Measurements from ENCODE around the gene RNF169. TPM values are rescaled to one million over a fixed set of nuclear protein-coding genes. Genes with fewer than 3 reads are reported as not detected.
"Not testable (repeated sequence)": the region's sequence is repeated elsewhere in the genome, so short reads cannot be mapped to it uniquely, and the experiment has no call there.

The RNF169 gene
- total RNA-seq, 1 donor from 2014 or later, result 11.7 TPM

DNA sequence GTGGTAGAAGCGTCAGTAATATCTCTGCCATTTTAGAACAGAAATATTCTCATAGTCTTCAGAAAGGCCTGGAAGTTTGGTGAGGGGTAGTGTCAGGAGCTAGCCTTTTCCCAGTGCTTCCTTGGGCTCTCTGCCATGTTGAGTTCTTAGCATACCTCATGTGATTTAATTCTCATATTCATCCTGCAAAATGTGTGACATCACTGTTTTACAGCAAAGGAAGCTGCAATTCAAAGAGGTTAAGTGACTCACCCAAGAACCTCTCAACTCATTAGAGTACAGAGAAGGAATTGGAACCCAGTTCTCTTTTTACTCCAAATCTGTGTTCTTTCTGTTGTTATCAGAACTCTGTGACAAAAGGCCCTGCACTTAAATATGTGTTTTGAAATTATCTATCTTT lies 72.1 kb downstream of the RNF169 start:
- DNase-seq (ENCODE audit: low read depth in 2 of 2), result peak; percentile 59 to 95

DNA sequence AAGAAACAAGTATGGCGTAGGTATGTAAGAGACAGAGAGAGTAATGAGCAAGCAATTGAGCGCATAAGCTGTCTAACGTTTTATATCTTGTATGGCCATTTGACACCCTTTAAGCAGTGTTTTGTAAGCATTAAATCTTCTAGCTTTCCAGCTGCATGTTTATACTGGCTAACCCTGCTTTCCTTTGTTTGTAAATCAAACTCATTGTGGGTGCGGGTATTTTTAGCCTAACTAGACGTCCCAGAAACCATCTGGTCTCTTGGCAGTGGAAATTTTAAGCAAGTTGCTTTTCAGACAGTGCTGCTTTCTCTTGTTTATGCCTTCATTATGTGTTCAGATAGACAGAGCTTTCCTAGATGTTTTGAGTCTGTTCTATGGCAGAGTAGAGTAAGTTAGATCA lies 73.5 kb downstream of the RNF169 start:
- peak; percentile 87 to 90 for DNase-seq (ENCODE audit: low read depth in 2 of 2)

DNA sequence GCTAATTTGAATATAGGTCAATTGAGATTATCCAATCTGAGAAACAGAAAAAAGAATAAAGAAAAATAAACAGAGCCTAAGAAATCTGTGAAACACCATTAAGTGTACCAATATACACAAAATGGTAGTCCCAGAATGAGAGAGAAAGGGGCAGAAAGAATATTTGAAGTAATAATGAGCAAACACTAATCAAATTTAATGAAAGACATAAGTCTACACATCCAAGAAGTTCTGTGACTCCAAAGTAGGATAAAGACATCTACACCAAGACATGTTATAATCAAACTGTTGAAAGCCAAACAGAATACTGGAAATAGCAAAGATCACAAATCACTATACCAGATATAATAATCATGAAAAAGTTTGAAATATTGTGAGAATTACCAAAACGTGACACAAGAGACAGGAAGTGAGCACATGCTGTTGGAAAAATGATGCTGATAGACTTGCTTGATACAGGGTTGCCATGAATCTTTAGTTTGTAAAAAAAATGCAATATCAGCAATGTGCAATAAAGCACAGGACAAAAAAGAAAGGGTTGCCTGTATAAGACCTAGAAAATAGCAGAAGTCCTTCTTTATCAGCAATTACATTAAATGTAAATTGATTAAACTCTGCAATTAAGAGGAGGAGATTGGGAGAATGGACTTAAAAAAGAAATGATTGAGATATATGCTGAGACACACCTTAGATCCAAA lies 75.8 kb downstream of the RNF169 start:
- no peak for DNase-seq (ENCODE audit: low read depth in 2 of 2)

DNA sequence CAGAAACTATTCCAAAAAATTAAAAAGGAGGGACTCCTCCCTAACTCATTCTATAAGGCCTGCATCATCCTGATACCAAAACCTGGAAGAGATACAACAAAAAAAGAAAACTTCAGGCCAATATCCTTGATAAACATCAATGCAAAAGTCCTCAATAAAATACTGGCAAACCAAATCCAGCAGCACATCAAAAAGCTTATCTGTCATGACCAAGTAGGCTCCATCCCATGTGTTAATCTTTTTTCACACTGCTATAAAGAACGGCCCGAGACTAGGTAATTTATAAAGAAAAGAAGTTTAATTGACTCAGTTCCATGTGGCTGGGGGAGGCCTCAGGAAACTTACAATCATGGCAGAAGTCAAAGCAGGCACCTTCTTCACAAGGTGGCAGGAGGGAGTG lies 76.9 kb downstream of the RNF169 start:
- not testable (repeated sequence) for DNase-seq (ENCODE audit: low read depth in 2 of 2)

DNA sequence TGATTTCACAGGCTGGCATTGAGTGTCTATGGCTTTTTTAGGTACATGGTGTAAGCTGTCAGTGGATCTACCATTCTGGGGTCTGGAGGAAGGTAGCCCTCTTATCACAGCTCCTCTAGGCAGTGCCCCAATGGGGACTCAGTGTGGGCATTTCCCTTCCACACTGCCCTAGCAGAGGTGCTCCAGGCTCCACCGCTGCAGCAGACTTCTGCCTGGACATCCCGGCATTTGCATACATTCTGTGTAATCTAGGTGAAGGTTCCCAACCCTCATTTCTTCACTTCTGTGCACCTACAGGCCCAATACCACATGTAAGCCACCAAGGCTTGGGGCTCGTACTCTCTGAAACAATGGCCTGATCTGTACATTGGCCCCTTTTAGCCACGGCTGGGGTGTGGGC lies 78.3 kb downstream of the RNF169 start:
- DNase-seq (ENCODE audit: low read depth in 2 of 2), result no peak

DNA sequence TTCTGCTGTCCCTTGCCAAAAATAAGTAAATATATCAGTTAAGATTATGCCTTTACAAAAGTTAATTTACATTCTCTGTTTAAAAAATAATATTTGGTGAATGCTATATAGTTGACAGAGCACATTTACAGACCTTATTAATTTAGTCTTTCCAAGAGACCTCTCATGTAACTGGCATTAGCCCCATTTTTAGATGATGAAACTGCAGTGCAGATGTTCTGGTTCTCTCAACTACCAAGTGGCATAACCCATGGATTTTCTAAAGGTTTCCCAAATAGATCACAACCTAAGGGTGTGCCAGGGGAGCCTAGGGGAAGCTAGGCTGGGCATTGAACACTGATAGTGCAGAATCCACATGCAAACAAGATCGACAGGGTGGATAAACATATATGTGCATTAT lies 88.5 kb downstream of the RNF169 start:
- no peak for DNase-seq (ENCODE audit: low read depth in 2 of 2)

DNA sequence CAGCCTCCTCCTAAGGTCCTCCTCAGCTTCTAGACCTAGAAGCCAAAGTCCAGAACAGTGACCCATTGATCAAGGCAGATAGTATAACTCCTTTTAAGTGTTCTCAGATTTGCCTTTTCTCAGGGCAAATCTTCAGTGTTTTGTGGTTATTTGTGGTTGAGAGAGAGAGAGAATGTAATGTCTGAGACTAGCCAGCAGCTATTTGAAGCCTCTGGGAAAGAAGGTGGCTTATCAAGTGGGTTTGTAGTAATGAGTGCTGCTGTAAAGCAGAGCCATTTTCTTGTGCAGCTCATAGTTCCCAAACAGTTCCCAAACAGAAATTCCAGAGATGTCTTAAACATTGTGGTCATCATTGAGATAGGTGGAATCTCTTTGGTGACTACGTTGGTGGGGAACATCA lies 89.5 kb downstream of the RNF169 start:
- DNase-seq (ENCODE audit: low read depth in 2 of 2), result no peak

DNA sequence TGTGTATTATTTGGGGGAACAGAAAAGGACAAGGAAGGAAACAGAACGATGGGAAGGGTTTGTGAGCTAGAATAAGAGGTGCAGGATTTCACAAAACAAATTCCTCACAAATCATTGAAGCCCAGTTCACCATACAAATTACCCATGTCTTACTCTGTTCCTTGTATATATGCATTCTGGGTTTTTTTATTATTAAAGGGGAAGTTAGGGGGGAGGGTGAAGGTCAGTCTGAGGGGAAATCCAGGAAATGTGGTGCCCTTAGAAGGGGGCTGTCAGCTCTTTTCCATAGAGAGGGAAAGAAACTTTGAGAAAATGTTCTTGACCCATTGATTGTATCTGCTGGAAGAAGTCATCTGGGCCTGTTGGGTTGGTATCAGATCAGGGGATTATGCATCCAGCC lies 90.8 kb downstream of the RNF169 start:
- no peak for DNase-seq (ENCODE audit: low read depth in 2 of 2)

DNA sequence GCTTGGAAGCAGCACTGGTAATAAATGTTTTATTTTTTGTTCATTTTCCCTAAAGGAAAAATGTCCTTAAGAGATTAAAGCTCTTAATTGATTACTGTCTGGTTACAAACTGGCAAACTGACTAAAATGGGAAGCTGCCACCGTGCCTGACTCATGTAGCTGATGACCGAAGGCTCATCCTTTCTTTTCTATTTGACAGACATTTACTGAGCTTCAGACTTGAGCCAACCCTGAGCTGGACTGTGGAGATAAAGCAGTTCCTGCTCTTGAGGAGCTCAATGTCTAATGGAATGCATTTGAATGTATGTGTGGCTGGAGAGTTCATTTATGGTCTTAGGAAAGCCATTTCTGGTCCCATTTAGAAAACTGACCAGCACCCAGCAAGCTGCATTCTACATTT lies 91.3 kb downstream of the RNF169 start:
- DNase-seq (ENCODE audit: low read depth in 2 of 2), result peak in 1 of 2 donors; percentile 20

DNA sequence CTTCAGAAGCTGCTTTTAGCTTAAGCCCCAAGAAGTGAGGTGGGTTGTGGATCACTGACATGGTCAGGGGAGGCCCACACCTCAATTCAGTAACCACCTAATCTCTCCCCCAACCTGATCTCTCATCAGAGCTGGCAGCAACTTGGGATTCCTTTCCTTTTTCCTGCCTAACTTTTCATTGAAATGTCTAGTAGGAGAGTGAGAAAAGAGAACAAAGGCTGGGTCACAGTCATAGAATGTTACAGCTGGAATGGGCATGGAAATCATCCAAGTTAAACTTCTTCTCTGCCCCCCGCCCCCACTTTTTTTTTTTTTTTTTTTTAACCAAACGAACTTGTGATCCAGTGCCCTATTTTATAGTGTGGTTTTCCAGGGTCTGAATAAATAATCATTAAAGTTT lies 91.8 kb downstream of the RNF169 start:
- DNase-seq (ENCODE audit: low read depth in 2 of 2), result peak in 1 of 2 donors; percentile 22

DNA sequence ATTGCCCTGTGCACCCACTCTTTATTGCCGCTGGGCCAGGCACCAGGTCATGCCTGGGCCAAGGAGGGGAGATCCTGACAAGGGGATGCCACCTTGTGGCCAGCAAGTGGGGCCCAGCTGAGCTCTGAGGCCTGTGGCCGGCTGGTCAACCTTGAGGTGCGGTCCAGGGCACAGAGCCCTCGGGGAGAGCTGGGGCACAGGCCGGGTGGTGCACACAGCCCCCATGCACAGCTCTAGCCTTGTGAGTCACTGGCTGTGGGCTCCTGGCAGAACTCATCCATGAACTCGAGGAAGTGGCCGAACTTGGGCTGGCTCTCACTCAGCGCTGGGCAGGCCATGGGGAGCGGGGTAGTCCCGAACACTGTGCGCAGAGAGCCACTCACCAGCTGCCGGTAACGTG lies 94.3 kb downstream of the RNF169 start:
- no peak for DNase-seq (ENCODE audit: low read depth in 2 of 2)

DNA sequence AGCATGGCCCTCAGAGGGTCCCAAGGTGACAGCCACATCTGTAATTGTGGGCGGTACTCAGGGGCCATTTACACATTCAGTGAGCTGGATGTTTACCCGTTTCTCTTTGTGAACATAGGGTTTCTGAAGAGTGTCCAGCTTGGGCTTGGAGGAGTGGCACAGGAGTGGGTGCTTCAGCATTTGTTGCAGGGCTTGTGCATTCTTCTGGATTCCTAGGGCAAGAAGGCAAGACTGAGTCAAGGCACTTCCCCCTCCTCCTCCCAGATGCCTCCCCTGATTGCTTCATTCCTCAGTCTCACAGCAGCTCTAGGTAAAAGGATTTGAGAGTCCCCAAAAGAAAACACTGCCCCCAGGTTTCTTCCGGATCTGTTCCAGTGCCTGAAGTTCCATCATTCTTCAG lies 95.4 kb downstream of the RNF169 start:
- no peak for DNase-seq (ENCODE audit: low read depth in 2 of 2)

DNA sequence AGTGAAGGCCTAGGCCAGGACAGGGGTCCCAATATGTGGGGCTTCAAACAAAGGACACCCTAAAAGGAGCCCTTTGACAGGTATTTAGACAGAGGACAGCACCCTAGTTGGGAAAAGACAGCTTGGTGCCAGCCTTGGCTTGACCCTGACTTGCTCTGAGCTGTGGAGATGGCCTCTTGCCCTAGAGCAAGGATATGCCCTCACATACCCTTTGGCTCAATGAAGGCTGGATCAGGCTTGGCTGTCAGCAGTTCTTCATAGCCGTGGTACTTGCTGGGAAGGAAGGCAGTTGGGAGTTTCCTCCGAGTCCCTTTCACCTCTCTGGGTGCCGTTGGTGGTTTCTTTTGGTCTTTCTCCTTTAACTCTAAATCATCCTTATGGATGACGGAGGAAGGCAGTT lies 96.2 kb downstream of the RNF169 start:
- no peak for DNase-seq (ENCODE audit: low read depth in 2 of 2)

DNA sequence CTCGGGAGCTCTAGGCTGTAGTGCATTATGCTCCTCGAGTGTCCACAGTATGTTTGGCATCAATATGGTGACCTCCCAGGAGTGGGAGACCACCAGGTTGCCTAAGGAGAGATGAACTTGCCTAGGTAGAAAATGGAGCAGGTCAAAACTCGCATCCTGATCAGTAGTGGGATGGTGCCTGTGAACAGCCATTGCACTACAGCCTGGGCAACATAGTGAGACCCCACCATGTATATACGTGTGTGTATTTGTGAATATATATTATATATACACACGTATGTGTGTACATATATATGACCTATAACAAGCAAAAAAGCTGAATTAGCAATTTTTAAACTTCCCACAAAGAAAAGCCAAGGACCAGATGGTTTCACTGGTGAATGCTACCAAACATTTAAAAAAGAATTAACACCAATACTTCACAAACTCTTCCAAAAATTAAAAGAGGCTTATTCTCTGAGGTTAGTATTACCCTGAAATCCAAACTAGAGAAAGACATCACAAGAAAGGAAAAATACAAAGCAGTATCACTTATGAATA lies 97.4 kb downstream of the RNF169 start:
- DNase-seq (ENCODE audit: low read depth in 2 of 2), result no peak

DNA sequence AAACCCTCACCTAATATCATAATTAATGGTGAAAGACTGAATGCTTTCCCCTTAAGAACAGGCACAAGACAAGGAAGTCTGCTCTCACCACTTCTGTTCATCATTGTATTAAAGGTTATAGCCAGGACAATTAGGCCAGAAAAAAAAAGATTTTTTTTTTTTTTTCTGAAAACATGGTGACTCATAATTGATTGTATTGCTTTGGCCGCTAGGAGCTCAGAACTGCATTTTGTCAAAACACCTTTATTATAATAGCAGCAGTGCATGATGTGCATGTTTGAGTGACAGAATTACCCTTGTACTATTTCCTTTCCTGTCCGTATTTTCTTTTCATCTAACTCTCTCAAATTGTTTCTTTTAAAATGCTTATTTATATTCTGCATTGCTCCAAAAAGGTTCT lies 98.1 kb downstream of the RNF169 start:
- DNase-seq (ENCODE audit: low read depth in 2 of 2), result peak; percentile 51 to 53

DNA sequence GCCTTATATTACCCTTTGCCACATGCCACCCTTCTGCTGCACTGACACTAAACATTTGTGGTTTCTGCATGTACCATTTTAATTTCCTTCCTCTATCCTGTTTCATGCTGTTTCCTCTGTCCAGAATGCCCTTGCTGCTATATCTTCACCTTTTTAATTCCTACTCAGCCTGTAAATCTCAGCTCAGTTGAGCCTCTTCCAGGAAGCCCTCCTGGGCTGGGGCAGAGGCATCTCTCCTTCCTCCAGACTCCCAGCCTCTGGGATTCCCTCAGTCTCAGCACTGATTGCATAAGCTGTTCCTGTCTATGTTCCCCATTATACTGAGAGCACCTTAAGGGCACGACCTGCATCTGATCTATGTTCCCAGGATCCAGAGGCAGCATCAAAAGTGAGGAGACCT lies 98.7 kb downstream of the RNF169 start:
- DNase-seq (ENCODE audit: low read depth in 2 of 2), result no peak

DNA sequence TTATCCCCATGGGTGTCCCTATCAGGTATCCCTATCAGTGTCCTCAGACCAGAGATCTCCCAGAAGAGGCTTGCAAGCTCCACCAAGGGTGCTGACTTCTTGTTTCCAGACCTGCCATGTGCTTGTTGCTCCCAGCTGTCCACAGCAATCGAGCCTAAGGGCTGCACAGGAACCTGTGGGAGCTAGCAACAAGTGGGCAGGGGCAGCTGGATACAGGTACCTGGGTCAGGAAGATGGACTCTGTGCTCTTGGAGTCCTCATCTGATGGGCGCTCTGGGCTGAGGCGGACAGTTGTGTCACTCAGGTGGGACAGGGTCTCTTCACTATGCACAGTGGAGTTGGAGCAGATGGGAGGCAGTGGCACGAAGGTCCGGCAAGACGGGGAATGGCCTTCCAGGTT lies 99.2 kb downstream of the RNF169 start:
- no peak for DNase-seq (ENCODE audit: low read depth in 2 of 2)

DNA sequence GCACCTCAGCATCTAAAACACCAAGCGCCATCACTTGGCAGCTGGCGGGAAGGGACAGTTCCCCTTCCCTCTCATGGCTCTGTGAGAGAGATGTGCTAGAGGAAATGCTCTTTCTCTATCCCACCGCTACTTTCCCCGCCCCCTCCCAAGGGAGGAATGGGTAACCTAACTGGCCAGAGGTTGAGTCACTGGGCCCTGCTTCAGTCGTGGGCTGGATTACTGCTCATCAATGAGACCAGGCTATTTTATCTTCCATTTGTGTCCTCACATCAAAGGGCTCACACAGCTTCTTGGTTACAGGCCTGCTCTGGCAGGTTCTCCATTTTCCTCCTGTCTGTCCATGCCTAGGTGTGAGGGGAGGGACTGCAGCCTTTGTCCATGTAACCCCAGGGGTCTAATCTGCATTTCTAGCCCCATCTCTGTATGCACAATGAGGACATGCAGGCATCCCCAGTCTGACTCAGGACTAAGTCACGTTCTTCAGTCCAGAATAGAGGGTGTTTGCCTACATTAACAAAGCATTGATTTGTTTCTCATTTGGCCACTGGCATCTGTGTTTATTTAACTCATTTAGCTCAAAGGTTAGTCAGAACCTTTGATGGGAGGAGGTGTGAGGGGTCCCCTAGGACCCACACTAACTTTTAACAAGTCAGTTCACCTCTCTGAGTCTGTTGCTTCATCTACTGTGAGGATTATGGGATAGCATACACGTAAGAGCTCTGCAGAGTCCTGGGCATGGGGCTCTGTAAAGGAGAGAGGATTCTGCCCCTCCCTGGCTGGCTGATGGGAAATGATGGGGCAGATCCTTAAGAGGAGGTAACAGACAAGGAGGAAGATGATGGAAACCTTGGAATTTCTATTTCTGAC lies 101.1 kb downstream of the RNF169 start:
- peak in 1 of 2 donors; percentile 19 for DNase-seq (ENCODE audit: low read depth in 2 of 2)

DNA sequence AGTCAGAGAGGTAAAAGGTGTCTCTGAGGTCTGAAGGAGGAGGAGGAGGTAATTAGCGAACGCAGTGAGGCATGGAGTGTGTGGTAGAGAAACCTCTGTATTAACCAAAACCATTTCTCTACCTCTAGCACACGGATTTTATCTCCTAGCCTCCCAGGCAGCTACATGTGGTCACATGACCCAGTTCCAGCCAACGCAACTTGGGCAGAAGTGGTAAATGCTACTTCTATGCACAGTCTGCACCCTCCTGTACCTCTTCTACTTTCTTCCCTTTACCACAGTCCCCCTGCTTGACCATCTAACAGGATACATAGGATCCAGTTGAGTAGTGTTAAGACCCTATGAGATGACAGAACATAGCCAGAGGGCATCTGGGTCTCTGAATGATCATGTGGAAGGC lies 104.6 kb downstream of the RNF169 start:
- DNase-seq (ENCODE audit: low read depth in 2 of 2), result no peak

DNA sequence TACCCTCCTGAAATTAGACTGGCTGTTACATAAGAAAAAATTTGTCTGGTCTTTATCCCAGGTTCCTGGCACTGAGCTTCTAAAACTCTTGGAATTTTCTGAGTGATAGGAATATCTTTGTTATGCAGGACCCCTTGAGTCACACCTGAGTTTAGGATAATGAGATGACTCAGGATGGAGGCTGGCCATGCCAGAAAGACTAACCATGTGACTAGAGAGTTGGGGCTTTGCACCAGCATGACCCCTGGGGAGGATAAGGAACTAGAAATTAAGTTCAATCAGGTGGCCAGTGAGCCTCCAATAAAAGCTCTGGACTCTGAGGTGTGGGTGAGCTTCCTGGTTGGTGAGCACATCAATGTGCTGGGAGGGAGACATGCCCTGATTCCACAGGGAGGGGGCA lies 112.1 kb downstream of the RNF169 start:
- no peak for DNase-seq (ENCODE audit: low read depth in 2 of 2)

DNA sequence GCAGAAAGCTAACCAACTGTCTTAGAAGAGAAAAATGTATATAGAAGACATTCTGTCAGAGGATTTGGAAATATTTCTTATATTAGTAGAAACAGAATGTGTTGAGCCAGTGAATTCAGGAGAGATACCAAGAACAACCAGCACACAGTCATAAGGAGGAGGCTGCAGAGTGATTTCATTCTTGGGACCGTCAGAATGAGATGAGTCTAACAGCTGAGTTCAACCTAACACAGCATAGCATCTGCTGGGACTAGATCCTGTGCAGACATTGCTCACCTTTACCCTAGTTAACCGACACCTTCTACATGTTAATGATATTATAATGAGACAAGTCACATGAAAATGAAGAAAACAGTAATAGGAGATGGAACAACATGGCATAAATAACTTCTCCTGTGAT lies 114.8 kb downstream of the RNF169 start:
- DNase-seq (ENCODE audit: low read depth in 2 of 2), result no peak

DNA sequence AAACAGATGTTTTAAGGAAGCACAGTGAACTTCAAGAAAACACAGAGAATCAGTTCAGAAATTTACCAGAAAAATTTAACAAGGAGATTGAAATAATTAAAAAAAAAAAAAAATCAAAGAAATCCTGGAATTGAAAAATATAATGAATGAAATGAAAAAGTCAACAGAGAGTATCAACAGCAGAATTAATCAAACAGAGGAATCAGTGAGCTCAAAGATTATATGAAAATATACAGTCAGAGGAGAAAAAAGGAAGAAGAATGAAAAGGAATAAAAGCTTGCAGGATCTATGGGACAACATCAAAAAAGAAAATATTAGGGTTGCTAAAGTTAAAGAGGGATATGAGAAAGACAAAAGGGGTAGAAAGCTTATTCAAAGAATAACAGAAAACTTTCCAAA lies 117.9 kb downstream of the RNF169 start:
- DNase-seq (ENCODE audit: low read depth in 2 of 2), result no peak

DNA sequence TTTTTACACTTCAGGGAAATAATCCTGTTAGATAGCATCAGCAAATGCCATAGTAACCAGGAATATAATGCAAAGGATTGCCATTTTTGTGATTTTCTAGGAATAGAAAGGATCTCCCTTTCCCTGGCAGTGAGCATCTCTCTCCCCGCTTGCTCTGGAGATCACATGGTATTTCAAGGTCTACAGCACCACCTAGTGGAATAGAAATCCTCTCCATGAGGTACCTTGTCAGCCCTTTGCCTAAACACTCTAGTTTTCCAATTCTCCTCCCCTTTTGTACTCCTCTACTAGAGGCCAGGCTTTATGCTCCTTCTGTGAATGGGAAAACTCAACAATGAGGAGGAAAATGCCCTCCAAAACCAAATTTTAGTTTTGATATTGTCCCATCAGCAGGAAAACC lies 121.8 kb downstream of the RNF169 start:
- DNase-seq (ENCODE audit: low read depth in 2 of 2), result peak; percentile 71 to 76
